WERI-Rb-1 (cell line): ENCODE measurements around the gene DEAF1.

ENCODE experiments used
- DNase-seq: peaks from one replicate; pipeline ENCODE4 v3.0.0-alpha.2; 2020
- H3K27ac ChIP-seq: fragments of 250-450 bp; sonication (Bioruptor Pico); 2 replicates; pipeline ENCODE4 v1.5.1; 2020; ENCODE audit warnings: mild to moderate bottlenecking, moderate library complexity
- H3K27me3 ChIP-seq: fragments of 250-450 bp; sonication (Bioruptor Pico); 2 replicates; pipeline ENCODE4 v1.5.1; 2021; ENCODE audit warnings: mild to moderate bottlenecking, low read depth, moderate library complexity; ENCODE audit not compliant: insufficient read depth, severe bottlenecking
- H3K36me3 ChIP-seq: fragments of 250-450 bp; sonication (Bioruptor Pico); 2 replicates; pipeline ENCODE4 v1.5.1; 2020; ENCODE audit warnings: mild to moderate bottlenecking, moderate library complexity
- H3K4me3 ChIP-seq: 2 replicates; pipeline ENCODE4 v1.5.1; 2011; ENCODE audit warnings: low read depth, mild to moderate bottlenecking, control low read depth, low read length
- H3K9me3 ChIP-seq: fragments of 250-450 bp; sonication (Bioruptor Pico); 2 replicates; pipeline ENCODE4 v1.5.1; 2021; ENCODE audit warnings: mild to moderate bottlenecking, moderate library complexity; ENCODE audit not compliant: severe bottlenecking
- TF ChIP-seq, protein P1 (sequence below): IDR thresholded peaks from 2 replicates; pipeline ENCODE4 v1.5.1; 2011; ENCODE audit warnings: low read depth, mild to moderate bottlenecking, control low read depth, inconsistent platforms, low read length

DEAF1 gene

DNA sequence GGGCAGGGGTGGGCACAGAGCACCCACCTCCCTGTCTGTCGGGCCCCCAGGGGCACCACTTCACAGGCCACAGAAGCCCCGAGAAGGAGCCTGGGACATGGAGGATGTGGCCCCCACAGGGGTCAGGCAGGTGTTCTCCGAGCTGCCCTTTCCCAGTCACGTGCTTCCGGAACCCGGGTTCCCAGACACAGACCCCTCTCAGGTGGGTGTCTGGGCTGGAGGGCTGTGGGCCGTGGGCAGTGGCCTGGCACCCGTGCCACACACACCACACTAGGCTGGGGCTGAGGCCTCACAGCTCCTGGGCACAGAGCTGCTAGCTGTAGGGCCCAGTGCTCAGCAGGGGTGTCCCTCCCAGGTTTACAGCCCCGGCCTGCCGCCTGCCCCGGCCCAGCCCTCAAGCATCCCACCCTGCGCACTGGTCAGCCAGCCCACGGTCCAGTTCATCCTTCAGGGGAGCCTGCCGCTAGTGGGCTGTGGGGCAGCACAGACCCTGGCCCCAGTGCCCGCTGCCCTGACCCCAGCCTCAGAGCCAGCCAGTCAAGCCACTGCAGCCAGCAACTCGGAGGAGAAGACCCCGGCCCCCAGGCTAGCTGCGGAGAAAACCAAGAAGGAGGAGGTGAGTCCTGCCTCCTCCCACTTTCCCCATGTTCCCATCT is 84.7 kb downstream of the DEAF1 start:
- Histone ChIP-seq H3K27ac (no peak overlapping the region), H3K9me3 (no peaks in the 10 kb centered on the region), H3K36me3 (peaks cover 87% of the 10 kb centered on the region), H3K27me3 (no peaks in the 10 kb centered on the region), H3K4me3 (no peak overlapping the region)
- DNase-seq: no peak
- TF ChIP-seq, protein P1, sequence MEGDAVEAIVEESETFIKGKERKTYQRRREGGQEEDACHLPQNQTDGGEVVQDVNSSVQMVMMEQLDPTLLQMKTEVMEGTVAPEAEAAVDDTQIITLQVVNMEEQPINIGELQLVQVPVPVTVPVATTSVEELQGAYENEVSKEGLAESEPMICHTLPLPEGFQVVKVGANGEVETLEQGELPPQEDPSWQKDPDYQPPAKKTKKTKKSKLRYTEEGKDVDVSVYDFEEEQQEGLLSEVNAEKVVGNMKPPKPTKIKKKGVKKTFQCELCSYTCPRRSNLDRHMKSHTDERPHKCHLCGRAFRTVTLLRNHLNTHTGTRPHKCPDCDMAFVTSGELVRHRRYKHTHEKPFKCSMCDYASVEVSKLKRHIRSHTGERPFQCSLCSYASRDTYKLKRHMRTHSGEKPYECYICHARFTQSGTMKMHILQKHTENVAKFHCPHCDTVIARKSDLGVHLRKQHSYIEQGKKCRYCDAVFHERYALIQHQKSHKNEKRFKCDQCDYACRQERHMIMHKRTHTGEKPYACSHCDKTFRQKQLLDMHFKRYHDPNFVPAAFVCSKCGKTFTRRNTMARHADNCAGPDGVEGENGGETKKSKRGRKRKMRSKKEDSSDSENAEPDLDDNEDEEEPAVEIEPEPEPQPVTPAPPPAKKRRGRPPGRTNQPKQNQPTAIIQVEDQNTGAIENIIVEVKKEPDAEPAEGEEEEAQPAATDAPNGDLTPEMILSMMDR: no peak

GRCh38 chr11:609341-609811 is 85.6 kb downstream of the DEAF1 start:
- no peak for DNase-seq
- H3K9me3 ChIP-seq: no peaks in the 10 kb centered on the region
- peaks cover 90% of the 10 kb centered on the region for H3K36me3 ChIP-seq
- TF ChIP-seq, protein P1: no peak
- H3K4me3 ChIP-seq: no peak overlapping the region
- no peak overlapping the region for H3K27ac ChIP-seq
- H3K27me3 ChIP-seq: no peaks in the 10 kb centered on the region

DNA sequence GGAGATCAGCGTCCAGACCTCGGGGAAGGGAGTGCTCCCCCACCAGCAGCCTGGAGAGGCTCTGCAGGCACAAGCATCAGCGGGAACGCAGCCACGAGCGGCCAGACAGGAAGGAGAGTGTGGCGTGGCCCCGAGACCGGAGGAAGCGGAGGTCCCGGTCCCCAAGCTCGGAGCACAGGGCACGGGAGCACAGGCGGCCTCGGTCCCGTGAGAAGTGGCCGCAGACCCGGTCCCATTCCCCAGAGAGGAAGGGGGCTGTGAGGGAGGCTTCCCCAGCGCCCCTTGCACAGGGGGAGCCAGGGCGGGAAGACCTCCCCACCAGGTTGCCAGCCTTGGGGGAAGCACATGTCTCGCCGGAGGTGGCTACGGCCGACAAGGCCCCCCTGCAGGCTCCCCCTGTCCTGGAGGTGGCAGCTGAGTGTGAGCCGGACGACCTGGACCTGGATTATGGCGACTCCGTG is 86.2 kb downstream of the DEAF1 start:
- Histone ChIP-seq H3K27ac (no peak overlapping the region), H3K36me3 (peaks cover 95% of the 10 kb centered on the region), H3K9me3 (no peaks in the 10 kb centered on the region), H3K27me3 (no peaks in the 10 kb centered on the region), H3K4me3 (no peak overlapping the region)
- no peak for DNase-seq
- TF ChIP-seq, protein P1: no peak

DNA sequence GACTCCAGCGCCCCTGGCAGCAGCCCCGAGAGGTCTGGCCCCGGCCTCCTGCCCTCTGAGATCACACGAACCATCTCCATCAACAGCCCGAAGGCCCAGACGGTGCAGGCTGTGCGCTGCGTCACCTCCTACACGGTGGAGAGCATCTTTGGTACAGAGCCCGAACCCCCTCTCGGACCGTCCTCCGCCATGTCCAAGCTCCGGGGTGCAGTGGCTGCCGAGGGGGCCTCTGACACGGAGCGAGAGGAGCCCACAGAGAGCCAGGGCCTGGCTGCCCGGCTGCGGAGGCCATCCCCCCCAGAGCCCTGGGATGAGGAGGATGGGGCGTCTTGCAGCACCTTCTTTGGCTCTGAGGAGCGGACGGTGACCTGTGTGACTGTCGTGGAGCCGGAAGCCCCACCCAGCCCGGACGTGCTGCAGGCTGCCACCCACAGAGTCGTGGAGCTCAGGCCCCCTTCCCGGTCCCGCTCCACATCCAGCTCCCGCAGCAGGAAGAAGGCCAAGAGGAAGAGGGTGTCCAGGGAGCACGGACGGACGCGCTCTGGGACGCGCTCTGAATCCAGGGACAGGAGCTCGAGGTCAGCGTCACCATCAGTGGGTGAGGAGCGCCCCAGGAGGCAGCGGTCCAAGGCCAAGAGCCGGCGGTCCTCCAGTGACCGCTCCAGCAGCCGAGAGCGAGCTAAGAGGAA is 86.9 kb downstream of the DEAF1 start:
- H3K4me3 ChIP-seq: no peak overlapping the region
- no peaks in the 10 kb centered on the region for H3K9me3 ChIP-seq
- no peaks in the 10 kb centered on the region for H3K27me3 ChIP-seq
- H3K27ac ChIP-seq: no peak overlapping the region
- TF ChIP-seq, protein P1: no peak
- no peak for DNase-seq
- peaks cover 98% of the 10 kb centered on the region for H3K36me3 ChIP-seq

GRCh38 chr11:607020-607780 is 87.8 kb downstream of the DEAF1 start:
- no peaks in the 10 kb centered on the region for H3K9me3 ChIP-seq
- no peak overlapping the region for H3K27ac ChIP-seq
- no peak overlapping the region for H3K4me3 ChIP-seq
- TF ChIP-seq, protein P1: no peak
- DNase-seq: no peak
- peaks cover 96% of the 10 kb centered on the region for H3K36me3 ChIP-seq
- no peaks in the 10 kb centered on the region for H3K27me3 ChIP-seq
